OCI-LY7 (cell line): ENCODE data around the gene CEP89. TPM values are rescaled to one million over a fixed set of nuclear protein-coding genes. Genes with fewer than 3 reads are reported as not detected.

Source experiments
- BruUV-seq: library from RNA; stranded (reverse); fragments of 400-500 nt; replicated peaks from 2 replicates; lab custom pipeline; 2021; lab: Mats Ljungman, UMichigan
- CTCF ChIA-PET: fragments of 300-600 bp; sonication (Branson Sonifier 250); formaldehyde crosslinking; loops from one replicate; lab custom pipeline; 2022; ENCODE audit warnings: antibody characterized with exemption; ENCODE audit not compliant: unreplicated experiment; lab: Charles Lee
- POLR2A ChIA-PET: fragments of 300-600 bp; sonication (Branson Sonifier 250); formaldehyde crosslinking; loops from one replicate; lab custom pipeline; 2022; ENCODE audit warnings: antibody characterized with exemption; lab: Charles Lee
- DNase-seq: peaks from one replicate; pipeline ENCODE4 v3.0.0-alpha.2; 2015; ENCODE audit warnings: low spot score
- H2AFZ ChIP-seq: fragments of 200-600 bp; sonication (generic), shearing (Covaris generic); 2 replicates; pipeline ENCODE4 v1.6.1; 2014; ENCODE audit warnings: mild to moderate bottlenecking, antibody characterized with exemption, low read length, moderate library complexity
- H3K27ac ChIP-seq: fragments of 200-600 bp; sonication (generic); 2 replicates; pipeline ENCODE4 v1.5.1; 2014; ENCODE audit warnings: mixed run types, low read depth, mild to moderate bottlenecking, moderate library complexity, low read length, inconsistent platforms; ENCODE audit not compliant: poor library complexity, severe bottlenecking
- H3K36me3 ChIP-seq: fragments of 200-600 bp; sonication (generic); 2 replicates; pipeline ENCODE4 v1.6.1; 2014; ENCODE audit warnings: mild to moderate bottlenecking, antibody characterized with exemption, low read length, moderate library complexity, mixed read lengths; ENCODE audit not compliant: insufficient read depth
- H3K4me1 ChIP-seq: fragments of 200-600 bp; sonication (generic); 2 replicates; pipeline ENCODE4 v1.5.1; 2014; ENCODE audit warnings: mild to moderate bottlenecking, low read length; ENCODE audit not compliant: insufficient read depth, poor library complexity, severe bottlenecking
- H3K4me2 ChIP-seq: fragments of 200-600 bp; sonication (generic); 2 replicates; pipeline ENCODE4 v1.6.1; 2014; ENCODE audit warnings: mild to moderate bottlenecking, low read length
- H3K4me3 ChIP-seq: fragments of 200-600 bp; sonication (generic); 2 replicates; pipeline ENCODE4 v1.5.1; 2014; ENCODE audit warnings: mild to moderate bottlenecking, low read depth, low read length; ENCODE audit not compliant: poor library complexity, severe bottlenecking
- H3K79me2 ChIP-seq: fragments of 200-600 bp; sonication (generic); 2 replicates; pipeline ENCODE4 v1.6.1; 2016; ENCODE audit warnings: low read depth, mild to moderate bottlenecking, low read length, moderate library complexity, mixed read lengths; ENCODE audit not compliant: insufficient read depth
- H3K9me2 ChIP-seq: fragments of 200-600 bp; sonication (generic); 2 replicates; pipeline ENCODE4 v1.6.1; 2016; ENCODE audit warnings: mild to moderate bottlenecking, low read length, mixed read lengths; ENCODE audit not compliant: insufficient read depth
- H3K9me3 ChIP-seq: fragments of 200-600 bp; sonication (generic); 2 replicates; pipeline ENCODE4 v1.6.1; 2014; ENCODE audit warnings: mild to moderate bottlenecking, mixed run types, low read length, mixed read lengths
- H4K20me1 ChIP-seq: fragments of 200-600 bp; sonication (generic); 2 replicates; pipeline ENCODE4 v1.6.1; 2014; ENCODE audit warnings: mild to moderate bottlenecking, antibody characterized with exemption, low read length, moderate library complexity, mixed read lengths; ENCODE audit not compliant: insufficient read depth
- CTCF ChIP-seq: fragments of 200-600 bp; sonication (generic); conservative IDR thresholded peaks from 2 replicates; pipeline ENCODE4 v1.5.1; 2014; ENCODE audit warnings: mild to moderate bottlenecking, antibody characterized with exemption, low read length, moderate library complexity, mixed read lengths
- EZH2phosphoT487 ChIP-seq: fragments of 200-600 bp; sonication (generic); IDR thresholded peaks from 2 replicates; pipeline ENCODE4 v1.6.1; 2018; ENCODE audit warnings: low read depth, borderline replicate concordance, mild to moderate bottlenecking, mixed run types, antibody characterized with exemption, low read length, moderate library complexity, mixed read lengths
- intact Hi-C: fragments of 100-400 bp; cut with micrococcal nuclease; formaldehyde crosslinking; loops from one replicate; pipeline ENCODE4 v1.10.0; 2022; ENCODE audit not compliant: unreplicated experiment
- total RNA-seq, 2 experiments: library from RNA; depleted of rRNA in 1 of 2; stranded (reverse); fragments of >200 nt in 1 of 2; shearing (Covaris generic) in 1 of 2; gene quantifications; 2 replicates each; pipeline ENCODE4 v1.2.3, GENCODE V29; 2014 to 2022

CEP89 gene
- total RNA-seq, 2 experiments from 2014 or later = 15.8 to 20.6 TPM

- Histone ChIP-seq H3K9me3 (no peaks in the 10 kb centered on the region), H3K9me2 (no peaks in the 10 kb centered on the region), H3K4me3 (no peak overlapping the region), H3K4me2 (no peak overlapping the region), H4K20me1 (no peaks in the 10 kb centered on the region), H3K4me1 (no peaks in the 10 kb centered on the region), H3K79me2 (no peaks in the 10 kb centered on the region), H3K27ac (no peak overlapping the region), H3K36me3 (no peaks in the 10 kb centered on the region), H2AFZ (no peak overlapping the region)
- intact Hi-C loops = no loop called here
- CTCF ChIA-PET = no interaction called here
- TF ChIP-seq EZH2phosphoT487 = no peak
- no peak for TF ChIP-seq CTCF
- POLR2A ChIA-PET = no interaction called here
- no peak for DNase-seq
- BruUV-seq = no TSS peak
These were observed 107.9 kb downstream of the CEP89 start for GRCh38 chr19:32863841-32864240.

GRCh38 chr19:32863301-32863700 is 108.5 kb downstream of the CEP89 start:
- Histone ChIP-seq H2AFZ (no peak overlapping the region), H3K4me2 (no peak overlapping the region), H3K36me3 (no peaks in the 10 kb centered on the region), H4K20me1 (no peaks in the 10 kb centered on the region), H3K79me2 (no peaks in the 10 kb centered on the region), H3K9me3 (no peaks in the 10 kb centered on the region), H3K9me2 (no peaks in the 10 kb centered on the region), H3K4me1 (no peaks in the 10 kb centered on the region), H3K27ac (no peak overlapping the region), H3K4me3 (no peak overlapping the region)
- BruUV-seq = no TSS peak
- ChIA-PET CTCF (no interaction called here), POLR2A (no interaction called here)
- intact Hi-C loops = no loop called here
- TF ChIP-seq CTCF (no peak), EZH2phosphoT487 (no peak)
- DNase-seq = no peak

GRCh38 chr19:32862741-32863140 is 109.0 kb downstream of the CEP89 start:
- ChIA-PET POLR2A (interaction anchor here (0.5 kb wide), 1 partner anchor 24 kb away, joined by 3 read pairs; no protein-coding TSS in a partner anchor), CTCF (no interaction called here)
- Histone ChIP-seq H3K9me2 (no peaks in the 10 kb centered on the region), H3K36me3 (no peaks in the 10 kb centered on the region), H3K9me3 (no peaks in the 10 kb centered on the region), H3K79me2 (no peaks in the 10 kb centered on the region), H3K27ac (no peak overlapping the region), H2AFZ (no peak overlapping the region), H3K4me1 (no peaks in the 10 kb centered on the region), H3K4me3 (no peak overlapping the region), H3K4me2 (no peak overlapping the region), H4K20me1 (no peaks in the 10 kb centered on the region)
- TF ChIP-seq EZH2phosphoT487 (no peak), CTCF (no peak)
- DNase-seq = no peak
- BruUV-seq = no TSS peak
- intact Hi-C loops = no loop called here
